Frontal cortex (tissue), 4 donors: ENCODE results near the gene TFEB. TPM values are rescaled to one million over a fixed set of nuclear protein-coding genes. Genes with fewer than 3 reads are reported as not detected.

ENCODE experiments used
- DNase-seq, 2 donors: peaks; one replicate each; pipeline ENCODE4 v3.0.0; 2012; ENCODE audit warnings: low spot score in 2 of 2
- FAIRE-seq: peaks from 2 replicates; lab custom pipeline; 2012; peaks lifted over from hg19 to GRCh38; lab: Jason Lieb, UNC
- total RNA-seq: library from RNA; depleted of rRNA; stranded (reverse); fragments of >200 nt; gene quantifications from one replicate; pipeline ENCODE4 v1.2.3, GENCODE V29; 2014
- donor health status: control.
- donor health status: control.
- donor health status: control.

TFEB gene
- total RNA-seq, 1 donor from 2014 or later, result 1.6 TPM

GRCh38 chr6:41697861-41698781 lies 37.3 kb downstream of the TFEB start:
- FAIRE-seq, result no peak
- no peak for DNase-seq

- FAIRE-seq (no peak), DNase-seq (no peak)
Measured at GRCh38 chr6:41696788-41697187, 38.6 kb downstream of the TFEB start.

- FAIRE-seq (no peak), DNase-seq (no peak)
Measured at GRCh38 chr6:41695825-41696224, 39.6 kb downstream of the TFEB start.

- no peak for FAIRE-seq
Measured at GRCh38 chr6:41694815-41695526, 40.4 kb downstream of the TFEB start.

GRCh38 chr6:41693281-41694240 lies 41.8 kb downstream of the TFEB start:
- DNase-seq (peak; percentile 58 to 66), FAIRE-seq (no peak)

More at GRCh38 chr6:41694815-41695526, 40.4 kb downstream of the TFEB start:
- no peak for DNase-seq

- FAIRE-seq, result no peak
- DNase-seq, result no peak
Measured at GRCh38 chr6:41692730-41693129, 42.7 kb downstream of the TFEB start.

GRCh38 chr6:41692080-41692675 lies 43.2 kb downstream of the TFEB start:
- no peak for DNase-seq
- no peak for FAIRE-seq

- no peak for DNase-seq
- FAIRE-seq, result no peak
Measured at GRCh38 chr6:41691426-41692079, 43.9 kb downstream of the TFEB start.

- no peak for DNase-seq
Measured at GRCh38 chr6:41690541-41691330, 44.7 kb downstream of the TFEB start.

GRCh38 chr6:41689171-41690008 lies 46.0 kb downstream of the TFEB start:
- DNase-seq, result no peak
- FAIRE-seq, result no peak

More at GRCh38 chr6:41690541-41691330, 44.7 kb downstream of the TFEB start:
- FAIRE-seq, result no peak

- no peak for DNase-seq
- no peak for FAIRE-seq
Measured at GRCh38 chr6:41688256-41688965, 47.0 kb downstream of the TFEB start.

GRCh38 chr6:41687501-41688175 lies 47.8 kb downstream of the TFEB start:
- no peak for FAIRE-seq
- DNase-seq, result no peak

GRCh38 chr6:41685641-41686380 lies 49.6 kb downstream of the TFEB start:
- FAIRE-seq, result no peak
- no peak for DNase-seq

- FAIRE-seq (no peak), DNase-seq (no peak)
Measured at GRCh38 chr6:41684311-41685180, 50.9 kb downstream of the TFEB start.
